Measurements from ENCODE around the gene ANKRD37.

Gene ANKRD37

DNA sequence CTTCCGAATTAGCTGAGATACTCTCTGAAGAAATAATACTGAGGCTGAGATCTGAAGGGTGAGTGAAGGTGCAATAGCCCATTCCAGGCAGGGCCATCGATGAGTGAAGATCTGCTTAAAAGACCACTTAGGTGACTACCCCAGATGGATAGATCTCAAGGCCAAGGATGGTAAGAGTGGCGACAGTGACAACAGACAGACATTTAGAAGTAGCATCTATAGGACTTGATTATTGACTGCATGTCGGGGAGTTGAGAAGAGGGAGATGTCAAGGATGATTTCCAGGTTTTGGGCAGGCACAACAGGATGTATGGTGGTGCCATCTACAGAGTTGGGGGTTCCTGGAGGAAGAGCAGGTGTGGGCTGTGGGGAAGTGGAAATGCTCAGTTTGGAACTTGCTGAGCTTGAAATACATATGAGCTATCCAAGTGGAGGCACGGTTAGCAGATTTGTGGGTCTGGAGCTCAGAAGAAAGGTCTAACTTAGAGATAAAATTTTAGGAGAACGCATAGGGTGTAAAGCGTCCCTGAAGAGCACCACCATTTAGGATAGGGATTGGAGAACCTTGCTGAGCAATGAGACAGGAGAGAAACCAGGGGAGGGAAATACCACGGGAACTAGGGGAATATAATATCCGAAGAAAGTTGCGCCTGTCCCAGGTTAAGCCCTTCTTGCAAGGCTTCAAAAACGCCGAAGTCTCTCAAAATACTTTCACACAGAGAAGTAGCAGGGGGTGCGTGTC is 28.4 kb downstream of the ANKRD37 start:
- DNase-seq (ENCODE audit: low read depth), result peak; percentile 14

DNA sequence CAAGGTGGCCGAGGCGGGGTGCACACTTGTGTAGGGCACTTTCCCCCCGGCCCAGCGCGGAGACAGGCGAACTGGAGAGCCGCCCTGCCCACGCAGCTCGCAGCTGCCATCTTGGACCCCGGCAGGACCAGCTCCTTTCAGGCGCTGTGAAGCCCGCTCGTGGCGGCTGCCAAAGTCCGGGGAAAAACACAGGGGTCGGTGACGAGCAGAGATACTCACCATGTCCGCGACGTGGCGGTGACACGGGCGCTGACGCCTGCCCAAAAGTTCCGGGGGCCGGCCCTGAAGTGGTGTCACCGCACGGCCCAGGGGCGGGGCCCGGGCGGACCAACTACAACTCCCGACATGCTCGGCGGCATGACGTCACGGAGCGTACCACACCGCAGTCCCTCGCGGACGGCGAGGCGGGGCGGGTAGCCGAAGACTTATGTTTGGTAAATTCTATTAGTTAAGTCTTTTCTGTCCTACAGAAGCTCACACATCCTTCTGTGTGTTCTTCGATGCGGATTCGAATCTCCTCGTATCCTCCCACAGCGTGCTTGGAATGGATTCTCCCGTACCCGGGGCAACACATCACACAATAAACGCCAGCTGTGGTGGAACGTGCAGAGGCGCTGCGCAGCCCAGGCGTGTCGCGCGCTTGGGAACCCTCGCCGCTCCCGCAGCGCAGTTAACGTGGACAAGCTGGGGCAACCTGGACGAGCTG is 29.2 kb downstream of the ANKRD37 start, which contains the start of gene UFSP2:
UFSP2 (minus strand) TSS at position 318 of the 706 bp plus-strand sequence; CDS start at position 222, 96 bp downstream.
- DNase-seq (ENCODE audit: low read depth), result peak; percentile 51

DNA sequence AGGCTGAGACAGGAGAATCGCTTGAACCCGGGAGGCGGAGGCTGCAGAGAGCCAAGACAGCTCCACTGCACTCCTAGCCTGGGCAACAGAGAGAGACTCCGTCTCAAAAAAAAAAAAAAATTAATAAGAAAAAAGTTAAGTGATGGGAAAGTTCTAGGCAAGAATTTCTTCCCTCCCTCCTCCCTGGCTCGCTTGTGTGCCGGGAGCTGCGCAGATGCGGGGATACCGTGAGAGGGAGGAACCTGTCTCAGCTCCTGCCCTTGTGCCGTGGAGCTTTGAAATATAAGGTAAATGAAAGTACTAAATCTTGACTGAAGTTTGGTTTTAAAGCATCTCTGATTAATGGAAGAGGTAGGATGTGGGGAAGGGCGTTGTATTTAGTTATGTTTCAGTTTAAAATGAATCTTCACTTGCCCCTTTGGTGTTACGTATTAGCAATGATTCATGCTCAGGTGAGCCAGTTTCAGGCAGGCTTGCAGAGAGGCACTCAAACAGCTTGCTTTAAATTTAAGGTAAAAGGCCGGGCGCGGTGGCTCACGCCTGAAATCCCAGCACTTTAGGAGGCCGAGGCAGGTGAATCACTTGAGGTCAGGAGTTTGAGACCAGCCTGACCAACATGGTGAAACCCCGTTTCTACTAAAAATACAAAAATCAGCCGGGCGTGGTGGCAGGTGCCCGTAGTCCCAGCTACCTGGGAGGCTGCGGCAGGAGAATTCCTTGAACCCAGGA is 30.5 kb downstream of the ANKRD37 start:
- DNase-seq (ENCODE audit: low read depth), result no peak

DNA sequence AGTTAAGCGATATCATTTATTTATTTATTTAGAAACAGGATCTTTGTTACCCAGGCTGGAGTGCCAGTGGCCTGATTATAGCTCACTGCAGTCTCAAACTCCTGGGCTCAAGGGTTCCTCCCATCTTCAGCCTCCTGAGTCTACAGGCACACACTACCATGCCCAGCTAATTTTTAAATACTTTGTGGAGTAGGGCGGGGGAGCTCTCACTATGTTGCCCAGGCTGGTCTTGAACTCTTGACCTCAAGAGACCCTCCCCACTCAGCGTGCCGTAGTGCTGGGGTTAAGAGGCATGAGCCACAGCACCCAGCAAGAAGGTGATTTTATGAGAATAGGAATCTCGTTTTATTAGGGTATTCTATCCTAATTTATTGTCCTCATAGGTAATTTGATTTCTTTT is 33.0 kb downstream of the ANKRD37 start:
- DNase-seq (ENCODE audit: low read depth), result no peak

DNA sequence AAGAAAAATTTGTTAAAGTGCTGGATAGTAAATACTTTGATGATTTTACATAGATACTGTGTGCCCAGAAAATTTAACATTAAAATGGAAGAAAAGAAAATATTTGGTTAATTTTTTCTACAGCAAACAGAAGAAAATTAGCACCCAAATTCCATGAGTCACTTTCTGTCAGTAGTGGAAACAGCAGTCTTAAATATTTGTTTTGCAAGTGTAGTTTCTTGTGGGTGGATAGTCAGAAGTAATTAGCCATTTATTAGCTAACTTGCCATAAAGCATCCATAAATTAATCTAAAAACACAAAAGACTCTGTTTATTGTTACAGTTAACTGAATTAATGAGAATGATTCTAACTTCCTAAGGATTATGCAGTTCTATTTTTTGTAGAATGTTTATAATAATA is 38.8 kb downstream of the ANKRD37 start:
- DNase-seq (ENCODE audit: low read depth), result no peak

DNA sequence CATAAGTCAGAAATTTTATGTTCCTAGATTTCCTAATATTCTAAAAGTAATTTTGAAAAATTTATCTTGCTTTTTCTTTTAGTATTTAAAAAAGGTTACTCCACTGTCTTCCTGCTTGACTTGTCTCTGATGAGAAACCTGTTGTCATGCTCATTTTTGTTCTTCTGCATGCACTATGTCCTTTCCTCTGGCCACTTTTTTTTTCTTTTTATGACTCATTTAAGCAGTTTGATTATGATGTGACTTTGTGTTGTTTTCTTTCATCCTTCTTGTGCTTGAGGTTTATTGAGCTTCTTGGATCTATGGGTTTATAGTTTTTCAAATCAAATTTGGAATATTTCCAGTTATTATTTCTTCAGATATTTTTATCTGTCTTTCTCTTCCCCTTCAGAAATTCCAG is 41.2 kb downstream of the ANKRD37 start:
- DNase-seq (ENCODE audit: low read depth), result no peak

DNA sequence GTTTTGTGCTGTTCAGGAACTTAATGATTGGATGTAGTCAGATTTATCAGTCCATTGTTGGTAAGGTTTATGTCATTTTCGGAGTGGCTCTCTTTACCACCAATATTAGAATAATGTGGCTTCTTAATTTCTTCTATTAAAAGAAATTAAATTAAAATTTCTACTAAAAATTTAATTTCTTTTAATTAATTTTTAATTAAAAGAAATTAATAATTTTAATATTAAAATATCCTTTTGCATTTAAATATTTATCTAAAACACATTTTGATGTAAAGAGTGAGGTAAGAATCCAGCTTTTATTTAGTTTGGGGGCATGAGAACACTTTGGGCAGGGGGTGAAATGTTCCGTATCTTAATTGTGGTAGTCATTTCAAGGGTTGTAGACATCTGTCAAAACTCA is 44.8 kb downstream of the ANKRD37 start:
- DNase-seq (ENCODE audit: low read depth), result no peak

DNA sequence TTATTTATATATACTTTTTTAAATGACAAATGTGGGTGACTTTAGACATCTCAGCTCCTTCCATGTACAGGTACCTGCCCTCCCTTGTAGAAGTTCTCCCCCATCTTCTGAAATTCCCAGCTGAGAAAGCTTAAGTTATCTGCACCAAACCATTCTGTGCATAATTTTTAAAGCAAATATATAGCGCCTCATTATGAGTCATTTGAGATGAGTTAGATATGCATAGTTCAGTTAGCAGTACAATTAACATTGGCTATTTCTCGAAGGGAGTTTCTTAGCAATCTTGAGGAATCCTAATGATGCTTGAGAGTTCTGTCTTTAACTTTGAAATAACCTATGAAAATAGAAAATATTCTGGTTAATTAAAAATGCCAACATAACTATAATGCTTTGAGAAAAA is 48.6 kb downstream of the ANKRD37 start:
- DNase-seq (ENCODE audit: low read depth), result no peak
